Activated CD4-positive, alpha-beta T cell treated with anti-CD3 and anti-CD28 coated beads for 1 hour (primary cell): ENCODE results near the gene EXOSC2.
A peak's percentile ranks its signal among the peaks of the same experiment; 100 is the strongest.
"Not testable (repeated sequence)": the region's sequence is repeated elsewhere in the genome, so short reads cannot be mapped to it uniquely, and the experiment has no call there.

Experiments used
- DNase-seq: peaks from one replicate; pipeline ENCODE4 v3.0.0-alpha.2; 2020

Gene EXOSC2

DNA sequence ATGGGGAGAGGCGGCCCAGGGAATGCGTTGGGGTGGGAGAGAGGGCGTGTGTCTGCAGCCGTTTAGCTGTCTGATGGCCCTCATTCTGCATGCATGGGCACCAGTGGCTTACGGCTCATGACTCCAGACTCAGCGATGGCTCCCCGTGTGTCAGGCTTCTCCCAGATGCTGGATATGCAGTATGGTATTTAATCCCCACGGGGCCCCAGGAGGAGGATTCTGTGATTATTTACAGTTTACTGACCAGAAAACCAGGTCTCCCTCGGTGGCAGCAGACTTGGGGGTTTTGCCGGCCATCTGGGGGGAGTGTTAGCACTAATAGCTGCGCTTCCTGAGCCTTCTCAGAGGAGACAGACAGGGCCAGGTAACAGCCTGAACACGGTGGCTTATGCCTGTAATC, 24.9 kb upstream of the EXOSC2 start:
- DNase-seq = no peak

DNA sequence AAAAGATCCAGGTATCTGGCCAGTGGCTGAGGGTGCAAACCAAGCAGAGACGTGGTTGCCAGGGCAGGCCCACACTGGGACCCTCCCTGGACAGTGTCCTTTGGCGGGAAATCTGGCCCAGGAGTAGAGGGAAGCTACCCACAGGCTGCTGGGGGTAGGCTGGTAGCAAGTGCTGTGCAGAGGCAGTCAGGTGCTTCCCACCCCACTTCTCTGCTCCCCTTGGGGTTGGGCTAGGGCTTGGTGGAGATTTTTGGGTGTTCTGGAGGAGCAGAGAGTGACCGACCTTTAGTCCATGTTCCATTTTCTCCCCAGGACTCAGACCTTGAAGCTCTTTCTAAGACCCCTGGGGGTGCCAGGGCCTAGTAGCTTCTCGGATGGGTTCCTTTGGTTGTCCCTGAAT, 23.6 kb upstream of the EXOSC2 start:
- no peak for DNase-seq

DNA sequence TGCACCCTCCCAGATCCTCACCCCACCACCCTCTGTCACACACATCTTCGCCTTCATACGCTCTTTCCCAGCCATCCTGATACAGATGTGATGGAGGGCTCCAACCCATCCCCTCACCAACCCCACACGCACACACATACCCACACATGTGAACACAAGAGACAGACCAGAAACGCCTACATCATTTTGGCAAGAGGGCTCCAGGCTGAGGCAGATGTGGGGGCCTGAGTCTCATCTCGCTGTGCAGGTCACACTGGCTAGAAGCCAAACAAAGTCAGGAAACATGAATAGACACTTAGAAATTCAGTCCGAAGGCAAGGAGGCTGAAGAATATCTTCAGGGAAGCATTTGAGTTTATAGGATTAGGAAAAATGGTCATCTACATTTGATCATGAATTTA, 22.9 kb upstream of the EXOSC2 start:
- no peak for DNase-seq

DNA sequence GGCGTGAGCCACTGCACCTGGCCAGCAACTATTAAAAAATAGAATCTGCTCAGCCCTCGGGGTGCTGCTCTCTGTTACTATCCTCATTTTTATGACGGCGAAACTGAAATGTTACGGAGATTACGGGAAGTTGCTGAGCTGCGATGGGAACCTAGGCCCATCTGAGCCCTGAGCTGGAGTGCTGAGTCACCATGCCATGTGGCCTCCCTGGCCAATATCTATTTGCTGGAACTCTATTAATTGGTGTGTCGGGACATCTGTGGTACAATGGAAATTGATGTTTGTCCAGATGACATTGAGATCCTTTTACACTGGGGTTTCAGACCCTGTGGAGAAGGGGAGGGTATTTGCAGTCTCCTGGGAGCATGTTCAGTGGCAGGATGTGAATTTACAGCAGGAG, 21.1 kb upstream of the EXOSC2 start:
- no peak for DNase-seq

DNA sequence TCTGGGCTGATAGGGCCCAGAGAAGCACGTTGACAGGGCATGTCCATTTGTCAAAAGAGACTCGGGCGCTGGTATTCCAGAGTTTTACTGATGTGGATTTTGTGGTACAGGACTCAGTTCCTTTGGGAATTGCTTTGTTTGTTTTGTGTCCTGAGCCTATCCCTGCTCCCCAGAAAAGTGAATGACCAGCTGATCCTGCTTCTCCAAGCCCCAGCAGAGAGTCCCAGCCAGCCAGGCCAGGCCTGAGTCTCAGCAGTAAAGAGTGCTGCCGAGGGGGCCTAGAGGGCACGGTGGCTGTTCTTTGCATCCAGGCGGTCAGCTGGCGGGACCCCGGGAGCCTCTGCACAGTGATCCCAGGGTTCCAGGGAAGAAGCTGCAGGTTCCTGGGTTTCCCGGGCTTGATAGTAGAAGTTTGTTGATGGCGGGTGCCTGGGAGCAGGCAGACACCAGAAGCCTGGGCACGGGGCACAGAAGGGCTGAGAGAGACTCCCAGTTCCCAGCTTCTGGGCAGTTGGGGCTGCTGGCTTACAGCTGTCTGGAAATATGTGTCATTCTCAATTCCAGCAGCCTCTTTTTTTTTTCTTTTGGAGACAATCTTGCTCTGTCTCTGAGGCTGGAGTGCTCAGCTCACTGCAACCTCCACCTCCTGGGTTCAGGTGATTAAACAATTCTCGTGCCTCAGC, 20.5 kb upstream of the EXOSC2 start:
- DNase-seq = no peak

DNA sequence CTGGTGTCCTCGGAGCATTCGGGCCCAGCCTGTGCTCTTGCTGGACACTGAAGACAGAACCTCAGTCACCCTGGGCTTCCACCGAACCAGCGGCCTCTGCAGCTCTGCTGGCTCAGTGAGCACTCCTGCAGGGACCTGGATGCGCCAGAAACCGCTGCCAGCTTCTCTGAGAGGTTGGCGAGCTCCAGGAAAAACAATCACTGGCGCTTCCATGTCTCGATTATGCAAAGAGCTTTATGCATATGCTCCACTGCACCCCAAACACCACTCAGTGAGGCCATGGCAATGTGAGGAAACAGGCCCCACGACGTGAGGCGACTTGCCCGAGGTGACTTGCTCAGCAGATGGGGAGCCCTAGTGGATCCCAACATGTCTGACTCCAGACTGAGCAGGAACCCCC, 18.2 kb upstream of the EXOSC2 start:
- DNase-seq = no peak

DNA sequence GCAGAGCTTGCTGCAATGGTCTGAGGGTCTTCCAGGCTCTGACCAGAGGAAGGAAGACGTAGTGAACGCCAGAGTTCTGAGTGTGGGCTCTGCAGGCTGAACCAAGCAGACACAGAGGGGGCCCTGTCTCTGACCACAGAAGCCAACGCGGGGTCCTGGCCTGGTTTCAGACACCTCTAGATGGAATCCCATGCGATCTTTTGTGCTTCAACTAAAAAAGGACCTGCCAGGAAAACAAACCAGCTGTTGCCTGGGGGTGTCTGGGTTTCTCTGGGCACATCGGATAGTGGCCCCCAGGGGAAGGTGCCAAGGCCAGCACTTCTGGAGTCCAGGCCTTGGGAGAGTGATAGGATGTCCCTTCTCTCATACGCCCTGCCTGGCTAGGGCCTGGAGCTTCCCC, 16.3 kb upstream of the EXOSC2 start:
- no peak for DNase-seq

DNA sequence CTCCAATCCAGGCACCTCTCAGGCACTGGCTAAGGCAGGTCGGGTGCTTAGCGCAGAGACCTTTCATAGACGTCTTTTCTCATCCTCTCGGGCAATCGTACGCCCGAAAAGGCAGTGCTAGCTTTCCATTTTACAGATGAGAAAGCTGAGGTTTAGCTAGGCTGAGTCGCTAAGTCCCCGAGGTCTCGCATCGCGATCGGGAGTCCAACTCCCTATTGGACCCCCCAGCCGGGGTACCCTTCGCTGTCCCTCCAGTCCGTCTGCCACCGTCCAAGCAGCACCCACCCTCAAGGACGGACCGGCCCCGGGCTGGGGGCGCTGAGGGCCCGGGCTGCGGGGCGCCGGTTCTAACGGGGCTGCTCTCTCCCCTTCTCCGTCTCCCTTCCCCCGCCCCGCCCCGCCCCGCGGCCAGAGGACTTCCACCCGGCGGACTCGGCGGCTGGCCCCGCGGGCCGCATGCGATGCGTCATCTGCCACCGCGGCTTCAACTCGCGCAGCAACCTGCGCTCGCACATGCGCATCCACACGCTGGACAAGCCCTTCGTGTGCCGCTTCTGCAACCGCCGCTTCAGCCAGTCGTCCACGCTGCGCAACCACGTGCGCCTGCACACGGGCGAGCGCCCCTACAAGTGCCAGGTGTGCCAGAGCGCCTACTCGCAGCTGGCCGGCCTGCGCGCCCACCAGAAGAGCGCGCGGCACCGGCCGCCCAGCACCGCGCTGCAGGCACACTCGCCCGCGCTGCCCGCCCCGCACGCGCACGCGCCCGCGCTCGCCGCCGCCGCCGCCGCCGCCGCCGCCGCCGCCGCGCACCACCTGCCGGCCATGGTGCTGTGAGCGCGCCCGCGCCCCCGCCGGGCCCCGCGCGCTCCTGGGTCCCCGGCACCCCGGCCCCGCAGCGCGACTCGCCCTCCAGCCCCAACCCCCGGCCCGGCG, 12.5 kb upstream of the EXOSC2 start:
- DNase-seq = peak; percentile 28

DNA sequence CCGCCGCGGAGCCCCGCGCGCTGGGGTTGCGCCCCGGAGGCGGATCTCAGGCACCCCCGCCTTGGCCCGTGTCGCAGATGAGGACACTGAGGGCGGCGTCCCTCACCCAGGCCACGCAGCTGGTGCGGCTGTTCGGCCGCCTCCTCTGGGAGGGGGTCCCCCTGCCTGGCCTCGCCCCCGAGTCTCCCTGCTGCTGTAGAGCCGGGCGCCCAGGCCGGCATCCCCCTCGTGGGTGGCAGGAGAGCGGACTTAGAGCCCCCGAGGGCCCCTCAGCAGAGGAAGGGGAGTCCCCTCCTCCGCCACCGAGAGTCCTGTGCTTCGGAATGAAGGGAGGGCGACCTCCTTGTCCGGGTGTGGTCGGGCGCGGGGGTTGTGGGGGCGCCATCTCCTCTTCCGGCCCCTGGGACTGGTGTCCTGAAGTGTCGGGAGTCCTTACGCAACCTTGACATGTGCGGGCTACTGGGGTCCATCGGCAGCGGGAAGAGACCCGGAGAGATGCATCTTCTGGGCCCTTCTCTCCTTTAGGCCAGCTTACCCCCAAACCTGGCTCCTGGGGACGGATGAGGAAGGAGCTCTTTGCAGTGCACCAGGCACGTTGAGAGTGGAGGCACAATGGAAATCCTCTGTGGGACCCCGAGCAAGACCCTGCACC, 11.7 kb upstream of the EXOSC2 start:
- no peak for DNase-seq

DNA sequence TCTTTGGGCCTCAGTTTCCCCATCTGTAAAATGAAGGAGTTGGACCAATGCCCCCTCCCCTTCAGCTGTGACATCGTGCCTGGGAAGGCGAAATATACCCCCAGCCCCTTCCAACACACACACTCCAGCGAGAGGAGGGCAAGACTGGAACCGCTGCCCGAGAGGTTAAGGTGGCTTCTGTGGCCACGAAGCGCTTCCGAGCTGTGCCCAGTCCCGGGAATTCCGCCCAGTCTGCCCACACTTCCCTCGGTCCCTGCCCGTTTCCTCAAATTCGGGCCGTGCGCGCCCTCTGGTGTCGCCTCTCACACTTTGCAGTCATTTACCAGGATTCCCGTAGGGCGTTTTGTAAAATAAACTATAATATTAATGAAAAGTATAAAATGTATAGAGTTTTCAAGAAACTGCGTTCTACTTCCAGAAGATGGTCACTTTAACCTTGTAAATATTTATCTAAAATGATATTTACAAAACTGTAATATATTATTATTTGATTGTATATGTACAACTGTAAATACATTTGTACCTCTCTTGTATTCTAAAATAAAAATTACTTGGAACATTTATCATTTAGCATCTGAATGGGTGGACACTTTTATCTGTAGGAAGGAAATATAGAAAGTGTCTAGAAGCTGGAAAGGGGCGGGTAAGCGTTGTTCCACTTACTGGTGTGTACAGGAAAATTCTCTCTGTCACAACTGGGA, 11.0 kb upstream of the EXOSC2 start:
- peak; percentile 41 for DNase-seq

DNA sequence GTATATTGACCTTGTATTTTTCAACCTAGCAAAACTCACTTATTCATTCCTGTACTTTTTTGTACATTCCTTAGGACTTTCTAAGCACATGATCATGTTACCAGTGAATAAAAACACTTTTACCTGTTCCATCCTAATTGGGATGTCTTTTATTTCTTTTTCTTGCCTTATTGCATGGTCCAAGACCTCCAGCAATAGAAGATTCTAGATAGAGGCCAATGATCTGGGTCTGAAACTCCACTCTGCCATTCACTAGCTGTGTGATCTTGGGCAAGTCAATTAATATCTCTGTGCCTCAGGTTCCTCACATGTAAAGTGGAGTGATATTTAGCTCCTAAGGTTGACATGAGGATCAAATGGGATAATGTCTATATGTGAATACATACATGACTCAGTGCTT, 8.5 kb upstream of the EXOSC2 start:
- DNase-seq = no peak

DNA sequence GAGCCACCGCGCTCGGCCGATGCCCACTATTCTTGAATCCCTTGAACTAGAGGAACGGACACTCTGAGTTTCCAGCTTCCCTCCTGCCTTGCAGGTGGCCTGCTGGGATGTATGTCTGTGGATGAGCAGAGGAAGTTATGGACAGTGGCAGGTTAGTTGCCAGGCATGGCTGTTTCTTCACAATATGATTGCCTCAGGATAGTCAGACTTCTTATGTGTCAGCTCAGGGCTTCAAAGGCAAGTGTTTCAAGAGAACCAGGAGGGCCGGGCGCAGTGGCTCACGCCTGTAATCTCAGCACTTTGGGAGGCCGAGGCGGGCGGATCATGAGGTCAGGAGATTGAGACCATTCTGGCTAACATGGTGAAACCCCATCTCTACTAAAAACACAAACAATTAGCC, 7.6 kb upstream of the EXOSC2 start:
- not testable (repeated sequence) for DNase-seq

DNA sequence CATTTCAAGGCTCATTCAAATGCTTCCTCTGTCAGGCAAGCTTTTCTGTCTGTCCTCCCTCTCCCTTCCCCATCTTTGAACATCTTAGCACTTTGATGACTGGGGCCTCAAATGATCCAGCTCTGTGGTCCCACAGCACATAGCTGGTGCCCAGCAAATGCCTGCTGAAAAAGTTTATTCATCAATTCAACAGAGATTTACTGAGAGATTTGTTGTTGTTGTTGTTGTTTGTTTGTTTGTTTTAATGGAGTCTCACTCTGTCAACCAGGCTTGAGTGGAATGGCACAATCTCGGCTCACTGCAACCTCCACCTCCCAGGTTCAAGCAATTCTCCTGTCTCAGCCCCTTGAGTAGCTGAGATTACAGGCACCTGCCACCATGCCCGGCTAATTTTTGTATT, 6.0 kb upstream of the EXOSC2 start:
- no peak for DNase-seq

DNA sequence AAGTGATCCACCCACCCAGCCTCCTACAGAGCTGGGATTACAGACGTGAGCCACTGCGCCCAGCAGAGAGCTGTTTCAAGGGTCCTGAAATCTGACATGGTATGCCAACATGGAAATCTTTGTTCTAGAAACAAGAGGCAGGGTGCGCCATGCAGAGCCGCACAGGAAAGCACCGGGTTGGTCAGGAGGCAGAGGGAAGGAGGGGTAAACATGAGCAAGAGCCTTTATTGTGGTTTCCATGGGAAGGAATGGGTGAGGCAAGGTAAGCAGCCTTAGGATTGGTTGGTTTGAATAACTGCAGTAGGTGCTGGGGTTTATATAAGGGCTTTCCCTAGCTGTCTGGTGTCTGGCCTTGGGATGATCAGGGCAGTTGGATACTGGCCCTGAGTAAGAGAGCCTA, 5.5 kb upstream of the EXOSC2 start:
- DNase-seq = no peak

DNA sequence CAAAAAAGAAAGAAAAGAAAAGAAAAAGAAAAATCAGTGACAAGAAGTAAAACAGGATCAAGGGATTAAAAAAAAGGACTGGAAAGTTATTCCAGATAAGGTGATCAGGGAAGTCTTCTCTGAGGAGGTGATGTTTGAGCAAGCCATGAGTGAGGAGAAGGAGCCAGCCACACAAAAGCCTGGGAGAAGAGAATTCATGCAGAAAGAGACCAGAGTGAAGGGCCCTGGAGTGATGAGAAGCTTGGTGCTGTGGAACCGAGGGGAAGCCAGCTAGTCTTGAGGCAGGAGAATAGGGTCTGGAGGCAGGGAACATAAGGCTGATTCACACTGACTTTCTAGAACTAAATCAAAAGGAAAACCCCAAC, 4.0 kb upstream of the EXOSC2 start:
- no peak for DNase-seq

DNA sequence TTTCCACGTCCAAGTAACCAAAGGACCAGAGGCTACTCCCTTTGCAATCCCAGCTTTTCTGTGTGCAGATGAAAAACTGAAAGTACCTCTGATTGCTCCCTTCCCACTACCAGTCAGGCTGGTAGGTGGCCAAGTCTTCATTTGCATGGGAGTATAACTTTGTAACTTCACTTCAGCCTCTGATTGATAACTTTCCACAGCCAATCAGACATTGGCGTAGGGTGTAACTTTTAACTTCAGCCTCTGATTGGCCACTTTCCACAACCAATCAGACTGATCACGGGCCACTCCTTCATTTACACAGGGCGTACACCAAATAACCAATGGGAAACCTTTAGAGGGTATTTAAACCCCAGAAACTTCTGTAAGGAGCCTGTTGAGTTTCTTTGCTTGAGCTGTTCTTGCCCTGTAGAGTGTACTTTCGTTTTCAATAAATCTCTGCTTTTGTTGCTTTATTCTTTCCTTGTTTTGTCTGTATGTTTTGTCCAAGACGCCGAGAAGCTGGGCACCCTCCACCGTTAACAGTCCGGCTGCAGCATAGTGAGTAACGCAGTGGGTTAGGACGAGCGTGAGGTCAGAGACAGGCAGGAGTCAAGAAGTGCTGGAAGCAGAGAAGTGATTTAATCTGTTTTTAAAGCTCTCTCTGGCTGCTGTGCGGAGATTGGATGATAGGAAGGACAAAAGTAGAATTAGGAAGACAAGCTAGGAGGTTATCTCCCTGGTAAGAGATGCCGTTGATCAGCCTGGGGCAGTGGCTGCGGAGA, 3.5 kb upstream of the EXOSC2 start:
- no peak for DNase-seq

DNA sequence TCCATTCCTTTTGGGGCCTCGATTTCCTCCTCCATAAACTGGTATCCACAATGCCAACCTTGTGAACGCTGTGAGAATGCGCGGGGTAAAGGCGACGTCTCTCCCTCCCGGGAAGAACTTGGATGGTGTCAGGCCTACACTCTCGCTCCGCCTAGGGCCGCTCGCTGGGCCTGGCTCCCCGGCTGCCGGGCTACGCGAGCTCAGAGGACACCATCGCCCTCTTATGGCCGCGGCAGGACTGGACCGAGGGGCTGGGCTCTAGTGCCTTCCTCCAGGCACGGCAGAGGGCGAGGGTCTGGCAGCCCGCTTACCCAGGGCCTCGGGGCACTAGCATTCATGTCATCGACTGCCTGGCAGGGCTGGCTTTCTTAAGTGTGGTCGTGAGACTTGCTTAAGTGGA, 1.3 kb upstream of the EXOSC2 start:
- no peak for DNase-seq

DNA sequence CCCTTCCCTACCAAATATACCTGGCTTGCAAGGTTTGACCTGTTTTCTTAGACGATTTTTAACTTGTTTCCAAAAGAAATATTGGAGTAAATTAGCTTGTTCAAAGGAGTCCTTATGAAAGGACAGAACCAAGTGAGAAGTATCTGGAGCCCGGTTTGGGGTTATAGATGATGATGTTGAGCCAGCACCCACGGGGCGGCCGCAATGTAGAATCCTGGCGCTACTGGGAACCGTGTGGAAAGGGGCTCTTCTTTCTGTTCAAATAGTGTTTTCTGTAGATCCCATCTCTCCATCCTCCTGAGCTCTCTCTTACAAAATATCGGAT, 517 bp upstream of the EXOSC2 start:
- no peak for DNase-seq

DNA sequence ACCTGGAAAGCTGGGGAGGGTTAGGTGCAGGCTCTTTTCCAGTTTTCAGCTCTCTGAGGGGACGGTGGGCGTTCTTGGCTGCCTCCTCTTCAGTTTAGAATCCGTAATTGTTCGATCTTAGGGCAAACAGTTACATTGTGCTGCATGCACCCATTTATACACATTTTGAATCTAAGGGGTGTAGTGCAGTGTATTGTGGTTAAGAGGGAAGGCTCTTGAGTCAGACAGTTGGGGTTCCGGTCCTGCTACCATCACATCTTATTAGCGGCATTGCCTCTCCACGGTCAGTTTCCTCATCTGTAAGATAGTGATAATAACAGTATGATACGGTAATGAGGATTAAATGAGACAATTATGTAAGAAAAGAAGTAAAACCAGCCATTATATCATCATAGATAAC, 625 bp downstream of the EXOSC2 start:
- no peak for DNase-seq

DNA sequence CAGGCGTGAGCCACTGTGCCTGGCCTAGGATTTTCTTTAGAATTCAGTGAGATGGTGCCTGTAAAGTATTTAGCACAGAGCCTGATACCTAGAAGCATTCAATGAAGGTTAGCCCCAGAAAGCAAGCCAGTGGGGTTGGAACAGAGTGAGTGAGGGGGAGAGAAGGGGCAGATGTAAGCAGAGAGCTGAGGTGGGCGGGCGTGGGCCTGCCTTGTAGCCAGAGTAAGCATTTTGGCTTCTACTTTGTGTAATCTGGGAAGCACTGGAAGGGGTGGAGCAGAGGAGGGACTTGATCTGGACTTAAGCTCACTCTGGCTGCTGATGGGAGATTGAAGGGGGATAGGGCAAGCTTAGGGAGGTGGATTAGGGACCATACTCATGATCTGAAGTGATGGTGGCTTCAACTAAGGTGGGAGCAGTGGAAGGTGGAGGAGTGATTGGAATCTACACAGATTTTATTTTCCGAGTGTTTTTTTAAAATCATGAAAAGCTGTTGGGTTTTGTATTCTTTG, 2.6 kb downstream of the EXOSC2 start:
- DNase-seq = no peak

DNA sequence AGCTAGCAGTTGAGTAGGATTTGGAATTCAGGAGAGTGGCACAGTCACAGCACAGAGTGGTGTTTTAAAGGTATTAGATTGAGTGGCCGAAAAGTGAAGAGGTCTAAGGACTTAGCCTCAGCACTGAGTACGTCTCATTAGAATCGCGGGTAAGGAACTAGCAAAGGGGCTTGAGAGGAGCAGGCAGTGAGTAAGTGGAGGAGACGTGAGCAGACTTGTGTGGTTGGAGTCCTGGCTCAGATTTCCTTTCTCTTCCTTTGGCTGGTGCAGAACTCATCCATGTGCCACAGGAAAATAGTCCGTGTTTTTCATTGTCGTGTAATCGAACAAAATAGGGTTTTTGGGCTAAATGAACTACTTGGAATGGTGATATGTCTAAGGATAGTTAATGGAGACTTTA, 3.4 kb downstream of the EXOSC2 start:
- DNase-seq = no peak

DNA sequence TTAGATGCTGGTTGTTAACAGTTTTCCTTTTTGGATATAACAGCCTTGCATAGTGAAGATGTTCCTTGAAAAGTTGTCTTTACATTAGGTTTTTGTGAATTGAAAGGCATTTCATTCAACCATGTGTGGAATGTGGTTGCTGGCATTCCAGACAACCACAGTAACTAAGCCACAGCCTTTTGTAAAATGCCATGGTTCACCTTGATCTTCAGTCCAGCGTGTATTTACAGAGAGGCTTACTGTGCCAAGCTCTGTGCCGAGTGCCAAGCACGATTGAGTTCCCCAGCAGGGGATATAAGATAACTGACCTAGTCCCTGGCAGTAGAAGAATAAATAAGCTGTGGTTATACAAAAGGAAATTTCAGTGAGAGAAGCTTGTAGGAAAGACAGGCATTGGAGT, 4.9 kb downstream of the EXOSC2 start:
- DNase-seq = no peak

DNA sequence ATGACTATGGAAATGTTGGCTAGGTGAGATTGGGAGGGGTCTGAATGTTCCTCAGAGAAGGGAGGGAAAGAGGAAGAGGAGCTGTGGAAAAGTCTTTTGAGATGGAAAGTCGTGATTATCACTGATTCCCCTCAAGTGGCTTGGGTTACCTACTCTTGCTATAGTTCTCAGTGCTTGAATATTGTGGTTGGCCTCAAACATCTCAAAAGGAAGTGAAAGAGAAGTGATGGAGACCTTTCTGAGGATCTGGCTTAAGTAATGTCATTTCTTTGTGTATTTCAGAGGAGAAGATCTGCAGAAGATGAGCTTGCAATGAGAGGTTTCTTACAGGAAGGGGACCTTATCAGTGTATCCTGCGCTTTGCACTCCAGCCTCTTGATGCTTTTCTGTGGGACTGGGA, 5.5 kb downstream of the EXOSC2 start:
- DNase-seq = no peak
